GM19240 (cell line): ENCODE results near the gene EFCAB8.

Experiments used
- DNase-seq: peaks from one replicate; pipeline ENCODE4 v3.0.0; 2011; ENCODE audit warnings: low spot score; ENCODE audit not compliant: insufficient read length

Gene EFCAB8, protein sequence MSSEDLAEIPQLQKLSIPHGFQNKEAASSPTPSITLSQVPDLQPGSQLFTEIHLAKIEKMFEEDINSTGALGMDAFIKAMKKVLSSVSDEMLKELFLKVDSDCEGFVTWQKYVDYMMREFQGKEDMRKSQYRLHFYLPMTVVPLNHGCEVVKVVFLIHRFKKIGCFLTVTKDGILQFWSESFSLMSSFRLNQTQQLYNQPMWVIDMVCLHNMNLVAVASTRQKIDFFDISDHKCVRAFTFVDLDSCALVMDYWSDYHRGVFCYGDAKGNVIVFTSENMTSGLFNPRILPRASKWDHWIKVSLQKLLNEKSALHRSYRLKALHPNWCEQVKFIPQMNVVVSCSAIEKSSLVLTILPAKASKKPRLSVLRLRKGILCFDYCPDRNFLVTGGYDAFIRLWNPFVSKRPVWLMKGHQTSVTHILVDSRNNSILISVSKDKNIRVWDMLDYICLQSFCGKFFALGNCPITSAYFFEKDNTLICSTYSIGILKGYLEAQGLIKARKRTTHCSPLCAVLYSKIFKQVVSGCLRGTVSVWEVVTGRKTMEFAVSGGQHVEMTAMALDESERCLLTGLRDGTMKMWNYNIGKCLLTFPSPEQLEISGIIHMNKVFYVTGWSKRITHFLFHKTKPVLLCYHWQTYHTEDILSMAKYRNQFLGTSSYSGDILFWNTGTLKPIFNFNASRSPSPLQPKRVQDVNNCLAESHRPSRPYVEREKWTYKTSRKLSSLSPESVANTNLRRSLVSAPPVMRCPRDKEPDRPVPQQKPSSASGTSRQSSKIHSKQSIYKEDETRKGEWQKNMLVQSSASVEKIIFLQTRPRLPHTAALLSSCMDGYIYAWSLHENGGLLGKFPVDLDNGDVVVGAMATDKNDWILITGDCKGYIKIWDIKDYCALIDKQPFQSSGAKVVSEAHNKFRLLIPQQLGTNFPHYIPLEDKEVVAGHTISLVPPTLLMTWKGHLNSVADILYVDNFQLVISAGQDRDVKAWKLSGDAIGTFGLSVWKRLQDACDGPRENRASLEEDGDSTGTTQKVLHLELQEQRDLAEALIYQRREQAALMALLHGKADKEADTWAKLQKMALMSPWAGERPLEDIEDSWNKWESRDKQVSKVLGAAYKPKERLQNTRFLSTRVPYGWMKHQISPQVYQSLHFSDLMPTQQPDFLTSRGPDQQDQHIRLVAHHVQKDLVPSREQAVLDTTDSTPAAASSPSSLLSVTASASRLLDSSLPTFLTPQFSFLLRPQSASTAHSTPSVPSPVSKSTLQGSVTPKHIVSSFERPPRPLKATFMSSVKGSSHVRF

DNA sequence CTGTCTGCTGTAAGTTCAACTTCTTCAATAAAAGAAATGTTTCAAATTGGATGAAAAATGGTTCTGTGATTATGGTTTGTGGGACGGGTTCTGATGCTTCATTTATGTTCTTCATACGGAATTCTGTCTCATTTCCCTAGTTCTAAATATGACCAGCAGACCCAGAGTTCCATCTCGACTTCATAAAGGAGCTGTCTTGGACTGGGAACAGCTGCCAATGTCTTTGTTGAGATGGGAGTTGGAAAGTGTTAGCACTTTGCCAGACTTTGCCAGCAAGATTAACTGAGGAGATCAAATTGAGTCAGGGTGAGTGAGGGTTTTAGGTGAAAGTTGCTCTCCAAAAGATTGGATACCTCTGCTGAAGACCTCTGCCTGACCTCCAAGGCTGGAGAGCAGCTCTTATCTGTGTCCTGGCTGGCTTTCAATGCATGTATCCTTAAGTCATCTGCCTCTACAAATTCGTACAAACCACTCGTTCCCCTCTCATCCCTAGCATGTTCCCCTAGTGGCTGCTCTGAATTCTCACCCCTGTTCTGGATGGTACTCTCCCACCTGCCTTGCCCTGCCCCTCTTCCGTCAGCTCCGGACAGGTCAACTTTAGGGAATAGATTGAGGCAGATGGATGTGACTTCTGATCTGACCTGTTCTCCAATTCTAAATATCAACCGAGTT is at the start of gene EFCAB8:
TSS of gene EFCAB8 (plus strand) at position 223 of the 672 bp plus-strand sequence. CDS start 4,870 bp downstream, outside the sequence.
- DNase-seq: no peak

DNA sequence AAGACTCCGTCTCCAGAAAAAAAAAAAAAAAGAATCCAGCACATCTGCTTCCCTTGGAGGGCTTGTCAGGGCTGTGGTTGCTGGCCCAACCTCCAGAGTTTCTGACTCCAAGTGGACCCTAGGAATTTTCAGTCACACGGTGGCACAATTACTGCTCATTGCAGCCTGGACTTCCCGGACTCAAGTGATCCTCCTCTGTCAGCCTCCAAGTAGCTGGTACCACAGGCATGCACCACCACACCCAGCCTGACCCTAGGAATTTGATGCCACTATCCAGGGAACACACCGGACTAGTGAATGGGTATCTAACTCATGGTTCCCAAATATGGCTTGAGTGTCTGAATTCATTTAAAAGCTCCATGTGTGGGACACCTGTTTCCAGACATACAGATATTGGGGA is 48.8 kb upstream of the EFCAB8 start:
- DNase-seq: no peak

DNA sequence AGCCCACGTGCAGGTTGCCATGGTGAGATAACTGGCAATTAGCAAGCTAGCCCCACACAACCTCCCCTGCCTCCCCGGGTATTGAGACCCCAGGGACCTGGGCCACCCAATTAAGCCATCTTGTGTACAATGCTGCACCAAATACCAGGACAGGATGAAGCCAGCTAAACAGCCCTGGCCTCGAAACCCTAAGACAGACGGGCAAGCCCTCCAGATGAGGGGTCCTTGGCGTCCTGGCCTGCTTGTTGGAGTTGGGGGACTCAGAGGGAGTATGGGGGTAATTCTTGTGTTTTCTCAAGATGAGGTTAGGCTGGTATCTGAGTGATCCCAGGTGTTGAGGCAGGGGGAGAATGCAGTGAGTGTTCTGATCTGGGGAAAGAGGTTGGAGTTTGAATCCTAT is 47.8 kb upstream of the EFCAB8 start:
- no peak for DNase-seq

DNA sequence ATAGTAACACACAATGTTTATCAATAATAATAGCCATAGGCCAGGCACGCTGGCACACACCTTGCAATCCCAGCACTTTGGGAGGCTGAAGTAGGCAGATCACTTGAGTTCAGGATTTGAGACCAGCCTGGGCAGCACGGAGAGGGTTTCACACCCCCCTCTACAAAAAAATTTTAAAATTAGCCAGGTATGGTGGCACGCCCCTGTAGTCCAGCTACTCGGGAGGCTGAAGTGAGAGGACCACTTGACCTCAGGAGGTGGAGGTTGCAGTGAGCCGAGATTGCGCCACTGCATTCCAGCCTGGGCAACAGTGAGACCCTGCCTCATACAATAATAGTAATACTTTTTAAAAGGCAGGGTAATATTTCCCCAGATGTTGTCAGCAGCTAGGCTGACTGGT is 46.8 kb upstream of the EFCAB8 start:
- DNase-seq: no peak

DNA sequence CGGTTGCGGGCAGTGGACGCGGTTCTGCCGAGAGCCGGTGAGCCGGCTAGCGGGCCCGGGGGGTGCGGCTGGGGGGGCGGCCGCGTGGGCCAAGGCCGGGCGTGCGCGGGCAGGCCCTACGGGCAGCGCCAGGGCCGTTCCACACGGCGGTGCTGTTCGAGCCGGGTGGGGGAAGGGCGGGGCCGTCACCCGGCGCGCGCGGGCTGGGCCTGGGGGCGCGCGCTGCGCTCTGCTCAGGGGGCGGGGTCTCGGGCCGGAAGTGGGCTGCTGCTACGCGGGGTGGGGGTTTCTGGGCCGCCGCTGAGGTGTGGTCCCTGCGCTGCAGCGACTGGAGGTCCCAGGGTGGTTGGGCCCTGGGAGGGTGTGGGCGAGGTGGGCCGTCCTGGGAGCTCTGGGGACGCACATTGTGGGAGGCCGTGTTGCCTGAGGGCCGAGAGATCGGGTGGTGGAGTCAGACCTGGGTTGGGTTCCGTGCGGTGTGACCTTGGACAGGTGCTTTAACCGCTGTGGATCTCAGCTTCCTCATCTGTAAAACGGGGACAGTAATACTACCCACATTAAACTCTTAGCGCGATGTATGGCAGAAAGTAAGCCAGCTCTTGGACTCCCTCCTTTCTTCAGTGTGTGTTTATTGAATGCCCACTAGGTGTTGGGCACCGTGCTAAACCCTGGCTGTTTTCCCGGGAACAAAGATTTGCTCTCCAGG is 38.6 kb upstream of the EFCAB8 start:
- peak; percentile 43 for DNase-seq

DNA sequence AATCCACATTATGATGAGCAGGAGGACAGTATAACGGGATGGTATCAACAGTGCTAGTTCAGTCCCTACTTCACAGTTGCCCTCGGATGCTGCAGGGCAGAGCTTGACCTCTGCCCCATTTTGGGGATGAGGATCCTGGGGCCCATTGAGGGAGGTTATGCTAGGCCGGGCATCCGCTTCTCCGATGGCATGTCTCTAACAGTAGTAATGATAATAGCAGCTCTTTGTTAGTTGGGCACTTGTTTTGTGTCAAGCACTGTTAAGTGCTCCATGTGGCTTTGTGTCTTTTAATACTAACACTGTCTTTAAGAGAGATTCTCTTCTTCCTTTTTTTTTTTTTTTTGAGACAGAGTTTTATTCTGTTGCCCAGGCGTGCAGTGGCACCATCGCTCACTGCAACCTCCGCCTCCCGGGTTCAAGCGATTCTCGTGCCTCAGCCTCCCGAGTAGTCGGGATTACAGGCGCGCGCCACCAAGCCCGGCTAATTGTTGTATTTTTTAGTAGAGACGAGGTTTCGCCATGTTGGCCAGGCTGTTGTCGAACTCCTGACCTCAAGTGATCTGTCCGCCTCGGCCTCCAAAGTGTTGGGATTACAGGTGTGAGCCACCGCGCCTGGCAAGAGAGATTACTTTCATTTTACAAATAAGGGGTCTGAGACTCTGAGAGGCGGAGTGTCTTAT is 37.9 kb upstream of the EFCAB8 start:
- no peak for DNase-seq

DNA sequence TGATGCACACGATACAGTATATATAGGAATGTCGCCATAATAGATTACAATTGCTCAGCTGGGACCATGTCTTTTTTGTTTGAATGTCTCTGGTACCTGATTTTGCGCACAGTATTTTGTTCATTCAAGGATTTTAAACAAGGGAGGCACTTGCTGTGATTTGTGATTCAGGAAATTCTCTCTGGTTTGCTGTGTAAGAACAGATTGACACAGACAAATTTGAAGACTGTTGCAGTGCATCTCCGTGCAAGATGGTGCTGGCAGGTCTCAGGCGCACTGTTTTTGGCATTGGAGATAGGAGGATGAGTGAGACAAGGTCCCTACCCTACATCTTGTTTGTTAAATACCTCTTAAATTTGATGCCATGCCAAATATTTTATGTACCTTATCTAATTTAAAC is 36.5 kb upstream of the EFCAB8 start:
- DNase-seq: no peak

DNA sequence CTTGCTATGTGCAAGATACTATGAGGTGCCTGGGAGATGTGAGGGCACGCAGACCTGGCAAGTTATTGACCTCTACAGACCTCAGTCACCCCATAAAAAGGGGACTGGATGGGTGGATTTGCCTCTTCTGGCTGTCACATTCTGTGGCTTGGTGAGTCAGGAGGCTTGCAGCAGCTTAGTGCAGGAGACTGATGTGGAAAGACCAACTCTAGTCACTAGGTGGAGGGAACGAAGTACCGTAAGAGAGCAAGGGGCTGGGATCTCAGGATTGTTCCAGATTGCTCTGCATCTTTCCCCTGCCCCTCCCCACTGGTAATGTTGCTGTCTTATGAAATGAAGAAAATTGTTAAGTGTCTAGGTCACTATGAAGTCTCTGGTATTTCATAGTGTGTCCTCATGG is 35.6 kb upstream of the EFCAB8 start:
- no peak for DNase-seq

DNA sequence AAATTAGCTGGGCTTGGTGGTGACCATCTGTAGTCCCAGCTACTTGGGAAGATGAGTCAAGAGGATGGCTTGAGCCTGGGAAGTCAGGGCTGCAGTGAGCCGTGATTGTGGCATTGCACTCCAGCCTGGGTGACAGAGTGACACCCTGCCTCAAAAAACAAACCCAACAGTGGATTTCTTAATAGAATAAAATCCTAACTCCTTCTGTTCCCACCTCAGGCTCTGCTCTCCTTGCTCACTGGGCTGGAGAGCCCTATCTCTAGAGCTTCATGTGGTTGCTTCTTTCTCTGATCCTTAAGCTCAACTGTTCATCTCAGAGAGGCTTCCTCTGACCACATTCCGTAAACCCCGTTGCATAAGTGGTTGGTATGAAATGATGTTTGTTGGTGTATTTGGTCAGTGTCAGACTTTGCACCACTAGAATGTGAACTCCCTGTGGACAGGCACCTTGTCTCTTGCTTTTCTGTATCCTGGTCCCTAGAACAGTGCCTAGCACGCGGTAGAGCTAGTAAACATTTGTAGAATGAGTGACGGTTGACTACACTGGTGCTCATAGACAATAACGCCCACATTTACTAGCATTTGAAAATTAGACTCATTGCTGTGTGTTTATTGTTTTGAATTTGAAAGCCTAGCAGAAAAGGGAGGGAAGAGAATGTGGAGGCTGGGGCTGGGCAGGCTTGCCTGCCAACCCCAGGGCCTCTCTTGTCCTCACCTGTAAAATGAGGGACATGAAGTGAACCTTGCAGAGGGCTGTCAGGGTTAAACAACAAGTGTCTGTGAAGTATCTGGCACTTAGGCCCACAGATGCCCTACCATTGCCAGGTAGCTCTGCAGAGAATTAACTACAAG is 34.8 kb upstream of the EFCAB8 start:
- no peak for DNase-seq

DNA sequence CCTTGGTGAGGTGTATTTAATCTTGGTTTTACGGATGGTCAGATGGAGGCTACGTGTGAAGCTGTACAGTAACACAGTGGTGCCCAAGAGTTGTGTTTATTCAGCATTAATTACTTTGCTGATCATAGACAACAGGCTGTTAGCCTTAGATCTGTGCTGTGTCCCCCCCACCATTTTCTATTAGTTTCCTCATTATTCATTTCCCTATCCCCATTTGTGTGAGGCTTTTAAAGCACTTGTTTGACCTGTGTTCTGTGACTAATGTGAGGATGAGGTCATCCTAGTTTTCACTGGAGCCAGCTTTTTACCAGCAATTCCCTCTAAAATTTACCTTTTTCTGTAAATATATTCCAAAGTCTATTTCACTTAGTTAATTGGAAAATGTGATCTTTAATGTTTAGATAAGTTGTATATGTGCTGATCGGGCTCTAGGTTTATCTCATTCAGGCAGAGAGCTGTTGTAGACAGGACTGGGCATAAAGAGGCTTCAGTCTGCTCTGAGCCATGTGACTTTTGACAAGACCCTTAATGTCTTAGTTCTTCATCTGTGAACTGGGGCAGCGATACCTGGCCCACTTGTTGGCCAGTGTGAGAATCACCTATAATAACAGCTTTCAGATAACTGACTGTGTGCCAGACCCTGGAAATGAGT is 30.6 kb upstream of the EFCAB8 start:
- DNase-seq: no peak

DNA sequence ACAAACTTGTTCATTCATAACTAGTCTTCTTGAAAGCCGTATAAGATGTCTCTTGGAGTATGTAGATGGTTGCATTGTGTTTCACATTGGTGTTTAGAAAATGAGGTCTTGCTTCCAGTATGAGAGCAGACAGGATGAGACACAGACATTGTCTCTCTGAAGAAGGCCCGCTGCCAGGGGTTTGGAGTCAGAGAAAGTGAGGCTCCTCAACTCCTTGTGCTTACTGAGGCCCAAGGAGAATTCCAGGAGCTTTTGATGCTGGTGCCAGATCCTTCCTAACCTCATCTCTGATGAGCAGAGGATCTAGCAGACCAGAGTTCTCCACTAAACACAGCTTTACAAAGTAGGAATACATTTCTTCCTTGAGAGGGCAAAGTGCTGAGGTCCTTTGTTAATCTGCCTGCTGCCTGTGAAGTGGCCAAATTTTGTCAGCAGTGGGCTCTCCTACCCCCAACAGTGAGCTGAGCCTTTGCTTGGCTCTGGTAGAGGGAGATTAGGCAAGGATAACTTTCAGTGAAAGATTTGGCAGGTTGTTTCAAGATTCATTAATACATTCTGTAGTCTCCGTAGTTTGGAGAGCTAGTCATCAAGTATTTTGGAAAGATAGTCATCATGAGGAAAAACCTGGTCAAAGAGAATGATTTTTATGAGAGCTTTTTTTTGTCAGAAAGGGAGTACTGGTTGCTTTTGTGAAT is 29.3 kb upstream of the EFCAB8 start:
- no peak for DNase-seq

DNA sequence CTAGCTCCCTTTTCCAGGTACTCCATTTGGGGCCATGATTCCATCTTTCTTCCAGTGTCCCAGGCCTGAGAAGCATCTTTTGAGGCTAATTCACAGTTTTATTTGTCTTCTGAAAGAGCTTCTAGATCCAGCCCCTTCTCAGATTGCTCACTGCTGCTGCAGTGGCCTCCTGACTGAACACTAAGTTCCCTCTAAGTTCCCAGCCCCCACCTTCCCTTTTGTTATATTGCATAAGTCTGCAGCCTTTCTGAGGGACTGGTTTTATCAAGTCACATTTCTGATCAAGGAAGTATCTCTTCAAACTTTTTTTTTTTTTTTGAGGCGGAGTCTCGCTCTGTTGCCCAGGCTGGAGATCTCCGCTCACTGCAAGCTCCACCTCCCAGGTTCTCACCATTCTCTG is 28.3 kb upstream of the EFCAB8 start:
- DNase-seq: no peak

DNA sequence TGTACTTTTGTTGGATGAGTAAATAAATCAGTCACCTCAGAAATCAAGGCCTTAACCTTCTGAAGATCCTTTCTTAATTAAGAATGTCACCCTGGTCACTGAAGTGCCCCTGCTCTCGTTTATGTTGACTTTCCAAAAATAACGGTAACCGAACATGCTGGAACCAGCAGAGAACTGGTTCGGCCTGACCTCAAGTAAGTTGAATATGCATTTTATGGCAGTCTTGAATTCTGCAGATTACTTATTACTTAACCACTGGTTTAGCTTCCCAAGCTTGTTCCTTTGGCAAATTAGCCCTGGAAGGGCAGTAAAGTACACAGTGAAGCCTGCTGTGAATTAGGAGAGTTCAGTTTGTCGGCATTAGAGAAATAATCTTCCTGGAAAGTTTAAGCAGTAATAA is 26.7 kb upstream of the EFCAB8 start:
- no peak for DNase-seq

DNA sequence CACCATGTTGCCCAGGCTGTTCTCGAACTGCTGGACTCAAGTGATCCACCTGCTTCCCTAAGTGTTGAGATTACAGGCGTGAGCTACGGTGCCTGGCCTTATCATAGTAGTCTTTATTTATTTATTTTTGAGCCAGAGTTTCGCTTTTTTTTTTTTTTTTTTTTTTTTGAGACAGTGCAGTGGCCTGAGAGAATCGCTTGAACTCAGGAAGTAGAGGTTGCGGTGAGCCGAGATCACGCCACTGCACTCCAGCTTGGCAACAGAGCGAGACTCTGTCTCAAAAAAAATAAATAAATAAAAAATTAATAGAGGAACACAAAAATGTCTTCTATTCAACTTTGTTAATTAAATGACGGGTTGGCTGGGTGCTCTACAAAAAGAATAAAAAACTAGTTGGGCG is 26.1 kb upstream of the EFCAB8 start:
- DNase-seq: no peak

DNA sequence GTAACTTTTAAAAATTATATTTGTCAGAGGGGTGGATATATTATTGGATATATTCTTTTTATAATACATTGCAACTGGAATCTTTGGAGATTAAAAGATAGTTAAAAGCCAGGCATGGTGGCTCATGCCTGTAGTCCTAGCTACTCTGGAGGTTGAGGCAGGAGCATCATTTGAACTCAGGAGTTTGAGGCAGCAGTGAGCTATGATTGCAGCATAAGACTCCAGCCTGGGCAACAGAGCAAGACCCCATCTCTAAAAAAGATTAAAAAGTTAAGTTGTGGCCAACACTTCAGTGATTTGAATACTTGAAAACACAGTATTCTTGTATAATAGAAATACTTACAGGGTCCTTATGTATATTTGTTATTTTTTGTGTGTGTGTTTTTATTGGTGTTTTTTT is 23.8 kb upstream of the EFCAB8 start:
- no peak for DNase-seq

DNA sequence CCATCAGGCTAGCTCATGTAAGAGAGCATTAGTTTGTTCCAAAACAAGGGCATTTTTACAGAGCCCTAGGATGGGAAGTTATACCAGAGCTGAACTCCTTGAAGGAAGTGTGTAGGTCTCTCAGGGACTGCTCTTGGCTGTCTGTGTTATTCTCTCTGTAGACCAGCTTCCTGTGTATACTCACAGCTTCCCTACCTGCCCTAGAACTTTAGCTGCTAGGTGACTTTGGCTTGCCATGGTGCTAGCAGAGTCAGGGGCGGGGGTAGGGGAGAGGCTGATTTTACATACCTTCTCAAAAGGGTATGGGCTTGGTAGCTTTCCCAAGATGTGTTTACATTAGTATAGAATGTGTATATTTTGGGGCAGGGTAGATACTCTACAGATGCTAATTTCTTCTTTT is 21.6 kb upstream of the EFCAB8 start:
- DNase-seq: no peak

DNA sequence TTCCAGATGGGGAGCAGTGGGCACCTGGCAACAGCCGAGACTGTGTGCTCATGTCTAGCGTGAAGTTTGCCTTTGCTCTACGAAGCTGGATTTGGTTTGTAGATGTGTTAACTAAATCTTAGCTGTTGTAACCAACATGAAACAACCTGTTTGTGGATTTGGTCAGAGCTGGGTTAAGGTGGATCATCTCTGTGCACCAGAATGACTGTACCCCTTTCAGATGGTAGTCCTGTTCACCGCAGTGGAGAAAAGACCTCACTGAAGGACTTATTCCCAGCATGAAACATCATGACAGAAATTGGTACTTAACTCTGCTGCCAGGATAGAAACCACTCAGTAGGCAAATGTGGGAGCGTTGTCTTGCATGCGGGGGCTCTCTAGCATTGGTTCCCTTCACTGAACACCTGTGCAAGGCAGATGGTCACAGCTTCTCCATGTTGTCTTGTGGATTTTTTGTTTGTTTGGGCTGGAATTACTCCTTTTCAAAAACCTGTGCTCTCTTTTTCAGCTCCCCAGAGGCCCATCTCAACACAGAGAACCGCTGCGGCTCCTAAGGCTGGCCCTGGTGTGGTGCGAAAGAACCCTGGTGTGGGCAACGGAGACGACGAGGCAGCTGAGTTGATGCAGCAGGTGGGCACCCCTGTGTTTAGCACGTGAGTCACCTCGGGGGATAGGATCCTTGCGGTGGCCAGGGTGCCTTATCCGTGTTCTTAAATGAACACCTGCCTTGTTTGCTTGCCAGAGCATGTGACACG is 19.3 kb upstream of the EFCAB8 start:
- no peak for DNase-seq
